GM13977 (cell line): ENCODE results near the gene ZMIZ2.

Experiments used
- DNase-seq: peaks from one replicate; pipeline ENCODE4 v3.0.0; 2012; ENCODE audit warnings: low spot score
- in situ Hi-C: fragments of 300-500 bp; cut with MboI; formaldehyde crosslinking; loops from one replicate; pipeline ENCODE4 v1.12.0; 2022; ENCODE audit warnings: low sequenced_read_pairs, low pct_unique_long_range_greater_than_20kb, mixed read lengths, inconsistent platforms; ENCODE audit not compliant: unreplicated experiment
- TF ChIP-seq, protein P1 (sequence below): IDR thresholded peaks from 2 replicates; pipeline ENCODE4 v1.5.1; 2012; ENCODE audit warnings: mild to moderate bottlenecking, control low read depth; ENCODE audit not compliant: insufficient read depth; ENCODE audit errors: extremely low read depth, missing control alignments

ZMIZ2 gene

DNA sequence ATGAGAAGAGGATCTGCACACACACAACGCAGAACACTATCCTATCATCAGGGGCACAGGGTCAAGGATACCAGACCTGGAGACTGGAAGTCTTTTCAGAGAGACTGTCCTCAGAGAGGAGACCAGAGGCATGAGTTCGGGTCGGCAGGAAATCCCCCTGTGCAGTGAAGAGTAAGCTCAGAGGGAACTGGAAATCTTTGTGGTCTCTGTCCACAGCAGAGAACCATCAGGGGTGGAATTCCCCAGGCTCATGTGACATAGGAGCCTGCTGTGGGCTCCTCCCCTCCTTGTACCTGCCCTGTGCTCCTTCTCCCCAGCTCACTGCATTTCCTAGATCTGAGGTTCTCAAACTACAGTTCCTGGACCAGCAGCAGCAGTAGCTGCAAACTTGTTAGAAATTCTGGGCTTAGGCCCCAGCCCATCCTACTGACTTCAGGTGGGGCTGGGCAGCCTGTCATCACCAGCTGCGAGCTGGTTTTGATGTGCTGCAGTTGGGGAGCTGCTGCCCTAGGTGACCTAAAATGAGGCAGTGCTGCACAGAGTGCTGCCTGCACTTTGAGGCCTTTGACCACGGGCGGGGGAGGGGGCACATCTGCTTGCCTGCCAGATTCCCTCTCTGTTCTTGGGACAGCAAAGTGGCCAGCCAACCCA lies 2.4 kb downstream of the ZMIZ2 start:
- TF ChIP-seq, protein P1, sequence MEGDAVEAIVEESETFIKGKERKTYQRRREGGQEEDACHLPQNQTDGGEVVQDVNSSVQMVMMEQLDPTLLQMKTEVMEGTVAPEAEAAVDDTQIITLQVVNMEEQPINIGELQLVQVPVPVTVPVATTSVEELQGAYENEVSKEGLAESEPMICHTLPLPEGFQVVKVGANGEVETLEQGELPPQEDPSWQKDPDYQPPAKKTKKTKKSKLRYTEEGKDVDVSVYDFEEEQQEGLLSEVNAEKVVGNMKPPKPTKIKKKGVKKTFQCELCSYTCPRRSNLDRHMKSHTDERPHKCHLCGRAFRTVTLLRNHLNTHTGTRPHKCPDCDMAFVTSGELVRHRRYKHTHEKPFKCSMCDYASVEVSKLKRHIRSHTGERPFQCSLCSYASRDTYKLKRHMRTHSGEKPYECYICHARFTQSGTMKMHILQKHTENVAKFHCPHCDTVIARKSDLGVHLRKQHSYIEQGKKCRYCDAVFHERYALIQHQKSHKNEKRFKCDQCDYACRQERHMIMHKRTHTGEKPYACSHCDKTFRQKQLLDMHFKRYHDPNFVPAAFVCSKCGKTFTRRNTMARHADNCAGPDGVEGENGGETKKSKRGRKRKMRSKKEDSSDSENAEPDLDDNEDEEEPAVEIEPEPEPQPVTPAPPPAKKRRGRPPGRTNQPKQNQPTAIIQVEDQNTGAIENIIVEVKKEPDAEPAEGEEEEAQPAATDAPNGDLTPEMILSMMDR = no peak
- in situ Hi-C loops = no loop called here
- DNase-seq = peak; percentile 89

DNA sequence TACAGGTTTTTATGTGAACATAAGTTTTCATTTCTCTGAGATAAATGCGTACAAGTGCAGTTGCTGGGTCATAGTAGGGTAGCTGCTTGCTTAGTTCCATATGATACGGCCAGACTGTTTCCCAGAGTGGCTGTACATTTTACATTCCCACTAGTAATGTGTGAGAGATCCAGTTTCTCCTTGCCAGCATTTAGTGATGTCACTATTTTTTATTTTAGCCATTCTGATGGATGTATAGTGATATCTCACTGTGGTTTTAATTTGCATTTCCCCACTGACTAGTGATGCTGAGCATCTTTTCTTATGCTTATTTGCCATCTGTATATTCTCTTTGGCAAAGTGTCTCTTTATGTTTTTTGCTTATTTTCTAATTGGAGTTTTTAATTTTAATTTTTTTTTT lies 4.2 kb downstream of the ZMIZ2 start:
- in situ Hi-C loops = no loop called here
- no peak for DNase-seq
- TF ChIP-seq, protein P1 = no peak

DNA sequence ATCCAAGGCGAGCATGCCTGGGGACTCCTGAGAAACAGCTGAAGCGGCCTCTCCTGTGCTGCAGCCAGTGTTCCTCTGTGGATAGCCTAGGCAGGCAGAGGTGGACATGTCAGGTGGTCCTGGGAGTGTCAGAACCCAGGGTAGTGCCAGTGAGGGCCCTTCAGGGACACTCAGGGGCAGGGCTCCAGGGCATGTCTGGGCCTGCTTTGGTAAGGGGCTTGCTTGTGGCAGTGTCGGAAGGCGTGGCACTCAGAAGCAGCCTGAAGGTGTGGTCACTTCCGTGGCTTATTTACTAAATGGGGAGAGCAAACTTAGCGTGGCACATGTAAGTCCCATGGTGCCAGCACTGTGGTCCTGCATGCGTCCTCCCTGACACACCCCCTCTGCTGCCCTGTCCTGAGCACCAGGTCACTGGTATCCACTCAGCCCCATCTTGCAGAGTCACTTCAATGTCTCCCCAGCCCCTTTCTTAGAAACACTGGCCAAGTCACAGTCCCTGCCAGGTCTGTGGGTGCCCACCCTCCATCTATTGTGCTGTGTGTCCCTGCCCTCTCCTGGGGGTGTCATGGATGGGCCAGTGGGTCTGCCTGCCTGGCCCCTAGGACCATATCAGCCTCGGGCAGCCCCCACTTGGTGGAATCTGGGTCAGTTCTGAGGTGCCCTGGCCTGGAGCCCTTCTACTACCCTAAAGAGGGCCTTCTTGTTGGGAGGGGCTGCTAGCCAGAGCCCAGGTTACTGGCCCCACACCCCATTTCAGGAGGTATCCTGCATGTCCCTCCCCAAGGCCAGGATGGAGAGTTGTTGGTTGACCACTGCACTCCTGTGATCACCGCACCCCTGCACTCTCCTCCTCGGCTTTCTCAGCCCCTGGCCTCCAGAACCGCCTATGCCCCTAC lies 6.4 kb downstream of the ZMIZ2 start:
- peak; percentile 20 for DNase-seq
- TF ChIP-seq, protein P1 = no peak
- in situ Hi-C loops = no loop called here

DNA sequence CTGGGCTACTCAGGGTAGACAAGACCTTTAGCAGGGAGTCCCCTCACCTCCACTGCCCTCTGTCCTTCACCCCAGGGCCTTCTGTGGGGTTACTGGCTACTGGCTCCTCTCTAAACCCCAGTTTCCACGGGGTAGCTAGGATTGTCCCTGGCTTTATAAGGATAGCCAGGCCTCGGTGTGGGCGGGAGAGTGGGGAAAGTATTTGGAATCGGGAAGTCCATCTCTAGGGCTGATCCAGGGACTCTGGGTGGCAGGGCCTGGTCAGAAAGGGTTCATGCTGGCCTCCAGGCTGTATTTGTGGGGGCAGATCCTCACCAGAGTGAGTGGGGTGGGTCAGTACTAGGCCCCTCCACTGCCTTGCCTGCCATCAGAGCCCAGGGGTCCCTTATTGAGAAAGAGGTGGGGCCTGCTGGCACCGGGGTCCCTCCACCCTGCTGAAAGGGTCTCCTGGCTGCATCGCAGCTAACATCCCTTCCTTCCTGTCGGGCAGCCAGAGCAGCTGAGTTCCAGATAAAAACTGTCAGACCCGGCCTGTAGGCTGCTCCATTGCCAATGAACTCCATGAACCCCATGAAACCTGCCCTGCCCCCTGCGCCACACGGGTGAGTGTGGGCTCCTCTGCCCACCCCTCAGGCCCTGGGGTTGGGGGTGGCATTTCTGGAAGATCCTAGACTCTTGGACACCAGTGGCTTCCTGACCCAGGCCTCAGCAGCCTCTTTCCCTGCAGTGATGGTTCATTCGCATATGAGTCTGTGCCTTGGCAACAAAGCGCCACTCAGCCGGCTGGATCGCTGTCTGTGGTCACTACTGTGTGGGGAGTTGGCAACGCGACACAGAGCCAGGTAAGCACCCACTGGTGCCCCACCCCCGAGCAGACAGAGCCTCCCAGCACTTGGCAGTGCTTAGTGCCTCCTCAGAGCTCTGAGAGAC lies 7.3 kb downstream of the ZMIZ2 start:
- in situ Hi-C loops = no loop called here
- peak; percentile 9 for DNase-seq
- TF ChIP-seq, protein P1 = no peak

DNA sequence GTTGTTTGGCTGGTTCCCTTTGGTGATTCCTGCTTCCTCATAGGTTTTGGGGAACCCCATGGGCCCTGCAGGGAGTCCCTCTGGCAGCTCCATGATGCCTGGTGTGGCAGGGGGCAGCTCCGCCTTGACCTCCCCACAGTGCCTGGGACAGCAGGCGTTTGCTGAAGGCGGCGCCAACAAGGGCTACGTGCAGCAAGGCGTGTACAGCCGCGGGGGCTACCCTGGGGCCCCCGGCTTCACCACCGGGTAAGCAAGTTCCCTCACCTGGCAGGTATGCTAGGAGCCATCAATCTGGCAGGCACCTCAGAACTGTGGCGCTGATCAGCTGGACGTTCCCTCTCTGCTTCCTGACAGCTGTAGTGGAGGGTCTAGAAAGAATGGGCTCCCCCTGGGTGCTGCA lies 8.3 kb downstream of the ZMIZ2 start:
- no peak for DNase-seq
- in situ Hi-C loops = no loop called here
- TF ChIP-seq, protein P1 = no peak

DNA sequence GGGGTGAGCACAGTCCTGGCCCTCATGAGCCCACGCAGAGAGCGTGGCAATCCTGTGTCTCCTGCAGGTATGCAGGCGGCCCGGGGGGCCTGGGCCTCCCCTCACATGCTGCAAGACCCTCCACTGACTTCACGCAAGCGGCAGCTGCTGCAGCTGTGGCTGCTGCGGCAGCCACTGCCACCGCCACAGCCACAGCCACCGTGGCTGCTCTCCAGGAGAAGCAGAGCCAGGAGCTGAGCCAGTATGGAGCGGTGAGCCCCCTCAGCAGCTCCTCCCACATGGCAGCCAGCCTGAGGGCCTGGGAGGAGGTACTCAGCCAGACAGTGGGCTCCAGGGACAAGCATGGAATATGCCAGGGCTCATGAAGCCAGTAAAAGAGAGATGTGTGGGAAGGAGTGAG lies 8.7 kb downstream of the ZMIZ2 start:
- in situ Hi-C loops = no loop called here

More for the DNA sequence above, 8.7 kb downstream of the ZMIZ2 start:
- TF ChIP-seq, protein P1 = no peak
- no peak for DNase-seq
